HG03571 (cell line): Measurements from ENCODE around the gene OR10V1.

Experiments used
- ATAC-seq: cut with Tn5 transposase; IDR thresholded peaks from one replicate; pipeline ENCODE4 v1.9.1; 2021; ENCODE audit not compliant: unreplicated experiment

Gene OR10V1, protein sequence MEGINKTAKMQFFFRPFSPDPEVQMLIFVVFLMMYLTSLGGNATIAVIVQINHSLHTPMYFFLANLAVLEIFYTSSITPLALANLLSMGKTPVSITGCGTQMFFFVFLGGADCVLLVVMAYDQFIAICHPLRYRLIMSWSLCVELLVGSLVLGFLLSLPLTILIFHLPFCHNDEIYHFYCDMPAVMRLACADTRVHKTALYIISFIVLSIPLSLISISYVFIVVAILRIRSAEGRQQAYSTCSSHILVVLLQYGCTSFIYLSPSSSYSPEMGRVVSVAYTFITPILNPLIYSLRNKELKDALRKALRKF

DNA sequence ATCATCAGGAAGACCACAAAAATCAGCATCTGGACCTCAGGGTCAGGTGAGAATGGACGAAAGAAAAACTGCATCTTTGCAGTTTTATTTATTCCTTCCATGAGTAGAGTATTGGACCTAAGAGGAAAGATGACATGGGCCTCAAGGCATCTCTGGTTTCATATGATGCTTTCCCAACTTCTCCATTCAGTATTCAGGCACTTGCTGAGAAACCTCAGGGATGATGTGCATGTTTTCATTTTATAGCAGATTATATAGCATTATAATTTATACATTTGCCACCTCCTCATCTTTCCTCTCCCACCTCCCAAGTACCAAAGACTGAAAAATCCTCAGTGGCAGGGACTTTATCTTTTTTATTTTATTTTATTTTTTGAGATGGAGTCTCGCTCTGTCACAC is at the start of gene OR10V1:
Gene OR10V1 (minus strand): TSS at position 101 of the 400 bp plus-strand sequence. CDS start 0 bp downstream, at position 101.
- ATAC-seq: no peak

DNA sequence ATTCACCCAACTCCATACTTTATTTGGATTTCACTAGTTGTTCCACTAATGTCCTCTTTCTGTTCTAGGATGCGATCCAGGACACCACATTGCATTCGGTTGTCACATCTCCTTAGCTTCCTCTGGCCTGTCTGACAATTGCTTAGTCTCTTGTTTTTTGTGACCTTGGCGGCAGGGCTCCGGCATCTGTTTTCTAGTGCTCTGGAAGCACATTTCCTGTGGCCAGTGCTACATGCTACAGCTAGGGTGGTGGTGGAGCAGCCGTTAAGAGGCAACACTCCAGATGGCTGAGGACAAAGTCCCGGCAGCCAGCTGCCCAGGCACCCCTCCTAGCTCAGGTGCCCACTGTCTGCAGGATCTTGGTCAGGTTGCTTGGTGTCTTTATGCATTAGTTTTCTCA is 48.3 kb upstream of the OR10V1 start:
- no peak for ATAC-seq

DNA sequence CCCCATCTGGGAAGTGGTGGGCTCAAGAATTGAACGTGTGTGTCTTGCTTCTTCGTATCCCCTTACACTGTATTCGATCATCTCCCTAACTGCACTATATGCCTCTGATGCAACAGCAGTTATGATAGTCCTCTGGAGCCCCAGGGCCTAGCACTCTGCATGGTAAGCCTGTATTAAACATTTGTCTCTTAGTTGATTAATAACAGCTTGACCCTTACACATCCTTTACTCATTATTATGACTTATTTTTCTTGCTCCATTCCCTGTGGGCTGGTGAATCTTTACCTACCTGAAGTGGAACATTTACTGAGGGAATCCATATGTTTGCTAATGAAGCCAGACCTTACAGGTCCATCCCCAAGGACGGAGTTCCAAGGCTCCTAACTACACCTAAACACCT is 47.1 kb upstream of the OR10V1 start:
- ATAC-seq: no peak

DNA sequence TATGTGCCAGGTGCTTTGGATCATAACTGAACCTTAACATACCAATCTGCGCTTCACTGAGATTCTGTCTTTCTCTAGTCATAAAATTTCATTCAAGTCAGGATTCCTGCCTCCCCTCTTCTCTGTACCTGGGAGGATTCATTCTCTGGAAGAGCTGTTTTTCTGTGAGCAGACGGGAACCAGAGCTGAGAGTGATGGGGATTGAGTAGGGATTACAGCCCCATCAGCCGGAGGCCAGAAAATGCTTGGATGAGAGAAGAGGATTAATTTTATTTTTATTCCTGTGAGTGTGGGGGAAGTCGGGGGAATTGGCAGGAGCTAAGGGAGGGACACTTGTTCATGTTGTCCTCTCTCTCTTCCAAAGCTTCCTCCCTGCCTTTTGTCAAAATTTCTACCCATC is 46.3 kb upstream of the OR10V1 start:
- no peak for ATAC-seq

DNA sequence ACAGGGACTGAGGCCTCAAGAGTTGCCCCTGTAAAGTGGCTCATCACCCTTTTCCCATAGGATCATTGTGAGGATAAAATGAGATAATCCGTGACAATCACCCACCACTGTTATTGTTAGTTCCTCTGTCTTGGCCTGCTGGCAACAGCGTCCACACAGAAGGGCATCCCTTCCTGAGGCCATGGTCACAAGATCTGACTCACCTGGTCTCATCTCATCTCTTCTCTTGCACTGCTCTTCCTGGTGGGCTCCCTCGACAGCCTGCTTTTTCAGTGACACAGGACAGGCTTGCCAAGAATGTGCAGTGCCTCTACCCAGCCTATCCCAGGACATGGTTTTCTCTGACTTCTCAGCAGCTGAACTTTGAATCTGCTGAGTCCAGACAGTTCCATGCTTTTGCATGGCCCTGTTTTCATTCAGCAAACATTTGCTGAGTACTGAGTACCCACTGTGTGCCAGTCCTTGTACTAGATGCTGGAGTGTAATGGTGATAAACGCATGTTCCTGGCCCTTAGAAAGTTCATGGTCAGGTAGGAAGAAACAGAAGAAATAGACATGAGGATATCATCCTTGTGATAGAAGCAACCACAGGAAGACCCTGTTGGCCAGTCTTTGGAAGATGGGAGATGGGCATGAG is 44.9 kb upstream of the OR10V1 start:
- no peak for ATAC-seq

DNA sequence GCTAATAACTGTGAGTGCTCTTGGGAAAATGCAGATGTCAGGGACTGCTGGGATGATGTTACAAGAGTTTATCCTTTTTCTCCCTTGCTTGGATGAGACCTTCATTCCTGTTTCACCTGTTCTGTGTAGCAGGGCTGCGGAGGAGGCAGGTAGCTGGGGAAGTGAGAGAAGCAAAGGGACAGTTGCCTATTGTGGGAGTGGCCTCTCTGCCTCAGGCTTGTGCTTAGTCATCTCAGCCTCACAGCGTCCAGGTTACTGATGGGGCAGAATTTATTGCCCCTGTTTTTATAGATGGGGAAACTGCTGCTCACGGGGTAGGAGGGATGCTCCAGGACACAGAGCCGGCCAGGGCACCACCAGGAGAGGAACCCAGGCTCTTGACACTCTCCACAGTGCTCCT is 43.2 kb upstream of the OR10V1 start:
- ATAC-seq: no peak

GRCh38 chr11:59756558-59756840 is 42.9 kb upstream of the OR10V1 start:
- ATAC-seq: no peak

GRCh38 chr11:59755701-59756557 is 42.3 kb upstream of the OR10V1 start:
- no peak for ATAC-seq

DNA sequence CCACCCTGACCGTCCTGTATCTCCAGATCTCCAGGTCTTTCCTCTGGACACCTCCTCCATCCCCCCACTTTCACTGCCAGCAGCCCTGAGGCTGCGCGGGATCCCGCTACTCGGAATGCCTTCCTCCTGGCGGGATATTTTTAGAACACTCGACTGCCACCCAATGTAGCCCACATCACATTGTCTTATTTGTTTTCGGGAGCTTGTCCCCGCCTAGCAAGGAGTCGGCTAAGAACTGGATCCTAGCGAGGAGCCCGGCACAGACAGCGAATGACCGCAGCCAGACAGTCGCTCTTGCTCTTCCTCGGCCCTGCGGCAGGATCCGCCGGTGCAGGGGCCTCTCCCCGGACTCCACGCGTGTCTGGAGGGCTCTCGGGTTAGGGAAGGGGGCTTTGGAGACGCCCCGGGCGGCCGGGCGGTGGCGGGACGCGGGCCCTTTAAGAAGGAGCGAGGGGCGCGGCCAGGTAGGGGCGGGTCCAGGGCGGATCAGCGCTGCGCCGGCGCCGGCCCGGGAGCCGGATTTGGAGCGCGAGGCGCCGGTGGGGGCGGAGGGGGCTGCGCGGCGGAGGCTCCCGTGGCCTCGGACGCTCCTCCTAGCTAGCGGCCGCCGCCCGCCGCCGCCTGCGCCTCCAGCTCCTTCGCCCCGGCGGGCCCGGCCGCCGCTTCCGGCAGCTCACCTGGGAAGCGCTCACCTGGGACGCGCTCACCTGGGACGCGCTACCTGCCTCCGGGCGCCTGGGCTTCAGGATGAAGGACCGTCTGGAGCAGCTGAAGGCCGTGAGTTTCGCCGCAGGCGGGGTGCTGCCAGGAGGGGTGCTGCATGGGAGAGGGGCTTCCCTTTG is 41.4 kb upstream of the OR10V1 start, which contains the start of gene STX3:
Gene STX3 (plus strand): TSS at position 518 of the 842 bp plus-strand sequence. CDS start 230 bp downstream, at position 748.
- peak; percentile 83 for ATAC-seq

- no peak for ATAC-seq
Observed at GRCh38 chr11:59754494-59754858, 40.8 kb upstream of the OR10V1 start.

DNA sequence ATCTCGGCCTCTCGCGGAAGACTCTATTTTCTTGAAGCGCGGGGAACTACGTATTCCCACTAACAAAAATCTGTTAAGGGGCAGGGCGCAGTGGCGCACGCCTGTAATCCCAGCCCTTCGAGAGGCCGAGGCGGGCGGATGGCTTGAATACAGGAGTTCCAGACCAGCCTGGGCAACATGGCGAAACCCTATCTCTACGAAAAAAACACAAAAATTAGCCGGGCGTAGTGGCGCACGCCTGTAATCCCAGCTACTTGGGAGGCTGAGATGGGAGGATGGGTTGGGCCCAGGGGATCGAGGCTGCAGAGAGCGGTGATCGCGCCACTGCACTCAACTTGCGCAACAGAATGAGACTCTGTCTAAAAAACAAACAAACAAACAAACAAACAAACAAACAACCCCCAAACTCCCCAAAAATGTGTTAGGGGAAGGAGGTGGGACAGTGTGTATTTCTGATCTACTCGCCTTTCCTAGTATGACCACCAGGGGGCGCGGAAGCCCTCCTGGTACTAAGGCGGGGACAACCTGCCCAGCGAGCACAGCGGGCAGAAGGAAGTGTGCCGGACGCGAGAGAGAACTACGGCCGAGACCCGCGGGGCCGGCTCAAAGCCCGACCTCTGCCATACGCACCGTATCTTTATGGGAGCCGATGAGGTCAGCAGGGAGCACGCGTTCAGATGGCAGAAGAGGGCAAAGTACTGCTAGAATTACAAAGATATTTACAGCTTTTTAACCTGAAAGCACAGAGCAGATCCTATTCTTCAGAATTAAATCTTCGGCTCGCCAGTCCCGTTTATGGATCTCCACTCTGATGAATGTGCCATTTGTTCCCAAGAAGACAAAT is 40.2 kb upstream of the OR10V1 start:
- ATAC-seq: peak; percentile 71

DNA sequence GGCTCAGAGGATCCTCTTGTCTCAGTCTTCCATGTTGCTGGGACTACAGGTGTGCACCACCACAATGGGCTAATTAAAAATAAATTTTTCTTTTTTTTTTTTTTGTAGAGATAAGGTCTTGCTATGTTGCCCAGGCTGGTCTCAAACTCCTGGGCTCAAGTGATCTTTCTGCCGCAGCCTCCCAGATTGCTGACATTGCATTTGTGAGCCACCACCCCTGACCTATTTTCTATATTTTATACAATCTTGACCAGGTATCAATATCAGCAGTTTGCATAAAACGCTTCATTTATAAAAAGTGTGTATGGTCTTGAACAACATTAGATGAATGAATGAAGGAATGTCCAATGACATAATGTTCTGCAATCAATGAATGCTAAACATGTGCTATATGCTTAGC is 32.5 kb upstream of the OR10V1 start:
- no peak for ATAC-seq

GRCh38 chr11:59730896-59731565 is 17.4 kb upstream of the OR10V1 start:
- ATAC-seq: no peak

- ATAC-seq: no peak
Observed at GRCh38 chr11:59729834-59730233, 16.2 kb upstream of the OR10V1 start.

GRCh38 chr11:59728913-59729312 is 15.3 kb upstream of the OR10V1 start:
- ATAC-seq: no peak

DNA sequence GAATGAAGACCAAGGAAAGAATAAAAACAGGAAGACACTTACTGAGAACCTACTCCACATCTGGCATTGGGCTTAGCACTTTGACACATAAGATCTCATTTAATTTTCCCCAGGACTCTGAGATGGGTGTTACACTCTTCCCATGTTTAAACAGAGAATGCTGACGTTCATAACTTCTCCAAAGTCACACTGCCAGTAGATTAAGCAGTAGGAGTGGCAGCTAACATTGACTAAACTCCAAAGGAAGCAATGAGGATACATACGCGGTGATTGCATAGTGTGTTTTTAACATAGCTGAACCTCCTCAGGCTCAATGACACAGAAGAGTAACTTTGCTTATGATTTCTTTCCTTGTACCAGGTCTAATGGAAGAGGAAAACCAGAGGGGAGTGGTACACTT is 14.5 kb upstream of the OR10V1 start:
- ATAC-seq: no peak

GRCh38 chr11:59727426-59727825 is 13.8 kb upstream of the OR10V1 start:
- ATAC-seq: no peak

DNA sequence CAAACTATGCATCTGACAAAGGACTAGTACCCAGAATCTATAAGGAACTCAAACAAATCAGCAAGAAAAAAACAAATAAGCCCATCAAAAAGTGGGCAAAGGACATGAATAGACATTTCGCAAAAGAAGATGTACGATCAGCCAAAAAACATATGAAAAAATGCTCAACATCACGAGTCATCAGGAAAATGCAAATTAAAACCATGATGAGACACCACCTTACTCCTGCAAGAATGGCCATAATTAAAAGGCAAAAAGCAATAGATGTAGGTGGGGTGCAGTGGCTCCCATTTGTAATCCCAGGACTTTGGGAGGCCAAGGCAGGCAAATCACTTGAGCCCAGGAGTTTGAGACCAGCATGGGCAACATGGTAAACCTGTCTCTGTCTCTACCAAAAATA is 10.4 kb upstream of the OR10V1 start:
- ATAC-seq: no peak

GRCh38 chr11:59719556-59719955 is 5.9 kb upstream of the OR10V1 start:
- no peak for ATAC-seq

- no peak for ATAC-seq
Observed at GRCh38 chr11:59716051-59716450, 2.4 kb upstream of the OR10V1 start.
